ENCODE measurements around the gene TPK1.
"Not testable (repeated sequence)": the region's sequence is repeated elsewhere in the genome, so short reads cannot be mapped to it uniquely, and the experiment has no call there.

The TPK1 gene

GRCh38 chr7:144805627-144806239 is 30.1 kb downstream of the TPK1 start:
- Histone ChIP-seq H3K36me3 (ENCODE audit: control insufficient read depth in 1 of 2, insufficient read depth in 2 of 2, low read length in 2 of 2) (peaks cover 0 to 5% of the 10 kb centered on the region in 2 donors), H3K4me3 (ENCODE audit: low read depth in 1 of 2, low read length in 2 of 2) (no peak overlapping the region), H3K4me1 (ENCODE audit: control insufficient read depth in 1 of 2, insufficient read depth in 2 of 2, low read length in 2 of 2) (no peaks in the 10 kb centered on the region), H3K9ac (ENCODE audit: low read depth in 1 of 2, low read length in 2 of 2) (no peak overlapping the region), H3K27me3 (ENCODE audit: control insufficient read depth in 1 of 2, insufficient read depth in 2 of 2, low read length in 2 of 2) (no peaks in the 10 kb centered on the region), H3K9me3 (ENCODE audit: control insufficient read depth in 1 of 2, low read length in 2 of 2) (no peaks in the 10 kb centered on the region), H3K27ac (ENCODE audit: low read depth, low read length) (no peak overlapping the region)

DNA sequence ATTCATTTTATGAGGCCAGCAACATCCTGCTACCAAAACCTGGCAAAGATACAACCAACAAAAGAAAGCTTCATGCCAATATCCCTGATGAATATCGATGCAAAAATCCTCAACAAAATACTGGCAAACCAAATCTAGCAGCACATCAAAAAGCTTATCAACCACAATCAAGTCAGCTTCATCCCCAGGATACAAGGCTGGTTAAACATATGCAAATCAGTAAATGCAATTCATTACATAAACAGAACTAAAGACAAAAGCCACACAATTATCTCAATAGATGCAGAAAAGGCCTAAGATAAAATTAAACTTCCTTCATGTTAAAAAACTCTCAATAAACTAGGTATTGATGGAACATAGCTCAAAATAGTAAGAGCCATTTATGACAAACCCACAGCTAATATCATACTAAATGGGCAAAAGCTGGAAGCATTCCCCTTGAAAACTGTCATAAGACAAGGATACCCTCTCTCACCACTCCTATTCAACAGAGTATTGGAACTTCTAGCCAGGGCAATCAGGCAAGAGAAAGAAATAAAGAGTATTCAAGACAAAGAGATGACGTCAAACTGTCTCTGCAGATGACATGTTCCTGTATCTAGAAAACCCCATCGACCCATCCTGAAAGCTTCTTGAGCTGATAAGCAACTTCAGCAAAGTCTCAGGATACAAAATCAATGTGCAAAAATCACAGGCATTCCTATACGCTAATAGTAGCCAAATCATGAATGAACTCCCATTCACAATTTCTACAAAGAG is 35.0 kb downstream of the TPK1 start:
- not testable (repeated sequence) for H3K4me1 ChIP-seq (ENCODE audit: control insufficient read depth in 1 of 2, insufficient read depth in 2 of 2, low read length in 2 of 2); H3K4me3 ChIP-seq (ENCODE audit: low read depth in 1 of 2, low read length in 2 of 2); H3K9ac ChIP-seq (ENCODE audit: low read depth in 1 of 2, low read length in 2 of 2); H3K36me3 ChIP-seq (ENCODE audit: control insufficient read depth in 1 of 2, insufficient read depth in 2 of 2, low read length in 2 of 2); H3K27ac ChIP-seq (ENCODE audit: low read depth, low read length); H3K9me3 ChIP-seq (ENCODE audit: control insufficient read depth in 1 of 2, low read length in 2 of 2); H3K27me3 ChIP-seq (ENCODE audit: control insufficient read depth in 1 of 2, insufficient read depth in 2 of 2, low read length in 2 of 2)

DNA sequence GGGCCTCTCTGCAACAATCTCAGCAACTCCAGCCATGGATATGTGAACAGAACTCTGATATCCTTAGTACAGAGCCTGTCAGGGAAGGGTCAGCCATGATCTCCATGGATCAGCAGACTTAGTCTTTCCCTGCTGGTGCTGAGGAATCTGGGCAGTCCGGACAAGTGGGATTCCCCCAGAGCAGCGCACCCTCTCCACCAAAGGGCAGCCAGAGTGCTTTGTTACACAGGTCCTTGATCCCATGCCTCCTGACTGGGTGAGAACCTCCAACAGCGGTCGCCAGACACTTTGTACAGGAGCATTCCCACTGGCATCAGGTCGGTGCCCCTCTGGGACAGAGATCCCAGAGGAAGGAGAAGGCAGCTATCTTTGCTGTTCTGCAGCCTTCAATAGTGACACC is 38.9 kb downstream of the TPK1 start:
- Histone ChIP-seq H3K9ac (ENCODE audit: low read depth in 1 of 2, low read length in 2 of 2) (no peak overlapping the region), H3K27ac (ENCODE audit: low read depth, low read length) (no peak overlapping the region), H3K9me3 (ENCODE audit: control insufficient read depth in 1 of 2, low read length in 2 of 2) (no peaks in the 10 kb centered on the region), H3K27me3 (ENCODE audit: control insufficient read depth in 1 of 2, insufficient read depth in 2 of 2, low read length in 2 of 2) (no peaks in the 10 kb centered on the region), H3K36me3 (ENCODE audit: control insufficient read depth in 1 of 2, insufficient read depth in 2 of 2, low read length in 2 of 2) (no peaks in the 10 kb centered on the region), H3K4me3 (ENCODE audit: low read depth in 1 of 2, low read length in 2 of 2) (no peak overlapping the region), H3K4me1 (ENCODE audit: control insufficient read depth in 1 of 2, insufficient read depth in 2 of 2, low read length in 2 of 2) (no peaks in the 10 kb centered on the region)

GRCh38 chr7:144792050-144792449 is 43.8 kb downstream of the TPK1 start:
- no peaks in the 10 kb centered on the region for H3K27me3 ChIP-seq (ENCODE audit: control insufficient read depth in 1 of 2, insufficient read depth in 2 of 2, low read length in 2 of 2)
- no peak overlapping the region for H3K4me3 ChIP-seq (ENCODE audit: low read depth in 1 of 2, low read length in 2 of 2)
- no peaks in the 10 kb centered on the region for H3K36me3 ChIP-seq (ENCODE audit: control insufficient read depth in 1 of 2, insufficient read depth in 2 of 2, low read length in 2 of 2)
- H3K9ac ChIP-seq (ENCODE audit: low read depth in 1 of 2, low read length in 2 of 2) = no peak overlapping the region
- H3K27ac ChIP-seq (ENCODE audit: low read depth, low read length) = no peak overlapping the region
- H3K4me1 ChIP-seq (ENCODE audit: control insufficient read depth in 1 of 2, insufficient read depth in 2 of 2, low read length in 2 of 2) = no peaks in the 10 kb centered on the region
- no peaks in the 10 kb centered on the region for H3K9me3 ChIP-seq (ENCODE audit: control insufficient read depth in 1 of 2, low read length in 2 of 2)

DNA sequence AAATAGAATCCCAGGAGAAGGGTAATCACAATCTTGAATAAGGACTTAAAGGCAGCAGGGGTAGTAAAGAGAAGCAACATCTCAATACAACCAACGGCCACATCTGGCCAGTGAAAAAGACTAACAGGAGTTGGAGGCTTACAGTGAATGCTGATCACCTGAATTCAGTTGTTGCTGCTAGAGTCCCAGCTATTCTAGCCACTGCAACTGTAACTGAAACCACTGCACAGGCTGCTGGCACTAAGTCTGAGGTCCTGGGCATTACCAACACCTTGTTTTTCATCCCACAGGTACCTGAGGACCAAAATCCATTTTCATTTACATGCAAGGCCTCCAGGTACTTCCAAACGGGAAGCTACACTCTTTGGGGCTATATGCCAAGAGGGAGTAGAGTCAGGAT is 44.4 kb downstream of the TPK1 start:
- Histone ChIP-seq H3K36me3 (ENCODE audit: control insufficient read depth in 1 of 2, insufficient read depth in 2 of 2, low read length in 2 of 2) (no peaks in the 10 kb centered on the region), H3K4me3 (ENCODE audit: low read depth in 1 of 2, low read length in 2 of 2) (no peak overlapping the region)

DNA sequence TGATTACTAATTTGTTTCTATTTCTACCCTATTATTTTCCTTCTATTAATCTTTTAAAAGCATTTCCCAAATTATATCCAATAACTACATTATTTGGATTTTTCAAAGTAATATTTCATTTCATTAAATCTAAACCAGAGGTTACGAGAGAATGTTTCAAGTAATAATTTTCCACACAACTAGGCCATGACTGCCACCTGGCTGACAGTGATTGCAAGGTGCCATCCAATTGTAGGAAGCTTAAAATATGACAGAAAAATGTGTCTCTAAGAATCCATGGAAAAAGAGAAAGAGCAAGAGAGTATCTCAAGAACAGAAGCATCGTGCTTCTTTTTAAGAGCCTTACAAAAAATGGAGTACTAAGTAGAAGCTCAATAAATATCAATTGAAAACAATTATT is 48.7 kb downstream of the TPK1 start:
- Histone ChIP-seq H3K27me3 (ENCODE audit: control insufficient read depth in 1 of 2, insufficient read depth in 2 of 2, low read length in 2 of 2) (no peaks in the 10 kb centered on the region), H3K4me3 (ENCODE audit: low read depth in 1 of 2, low read length in 2 of 2) (no peak overlapping the region), H3K4me1 (ENCODE audit: control insufficient read depth in 1 of 2, insufficient read depth in 2 of 2, low read length in 2 of 2) (no peaks in the 10 kb centered on the region), H3K9ac (ENCODE audit: low read depth in 1 of 2, low read length in 2 of 2) (no peak overlapping the region), H3K36me3 (ENCODE audit: control insufficient read depth in 1 of 2, insufficient read depth in 2 of 2, low read length in 2 of 2) (no peaks in the 10 kb centered on the region), H3K27ac (ENCODE audit: low read depth, low read length) (no peak overlapping the region), H3K9me3 (ENCODE audit: control insufficient read depth in 1 of 2, low read length in 2 of 2) (no peaks in the 10 kb centered on the region)

More for the DNA sequence above, 44.4 kb downstream of the TPK1 start:
- Histone ChIP-seq H3K27me3 (ENCODE audit: control insufficient read depth in 1 of 2, insufficient read depth in 2 of 2, low read length in 2 of 2) (no peaks in the 10 kb centered on the region), H3K9me3 (ENCODE audit: control insufficient read depth in 1 of 2, low read length in 2 of 2) (no peaks in the 10 kb centered on the region), H3K27ac (ENCODE audit: low read depth, low read length) (no peak overlapping the region), H3K9ac (ENCODE audit: low read depth in 1 of 2, low read length in 2 of 2) (no peak overlapping the region), H3K4me1 (ENCODE audit: control insufficient read depth in 1 of 2, insufficient read depth in 2 of 2, low read length in 2 of 2) (no peaks in the 10 kb centered on the region)

DNA sequence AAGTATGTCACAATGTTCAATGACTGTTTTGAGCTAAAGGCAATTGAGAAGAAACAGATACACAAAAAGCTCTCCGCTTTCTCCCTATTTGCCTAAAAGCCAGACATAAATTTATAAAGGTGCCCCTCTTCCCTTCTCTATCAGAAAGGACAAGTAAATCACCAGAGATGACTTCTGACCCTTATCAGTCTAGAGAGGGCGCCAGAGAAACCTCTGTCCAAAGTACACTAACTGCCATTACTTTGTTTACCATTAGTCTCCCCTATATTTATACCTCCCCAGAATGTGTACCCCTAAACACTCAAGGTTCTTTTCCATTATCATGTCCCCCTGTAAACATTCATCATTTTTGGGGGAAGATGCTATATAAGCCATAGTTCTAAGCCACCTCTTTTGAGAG is 49.3 kb downstream of the TPK1 start:
- no peak overlapping the region for H3K4me3 ChIP-seq (ENCODE audit: low read depth in 1 of 2, low read length in 2 of 2)
- H3K27ac ChIP-seq (ENCODE audit: low read depth, low read length) = no peak overlapping the region
- H3K4me1 ChIP-seq (ENCODE audit: control insufficient read depth in 1 of 2, insufficient read depth in 2 of 2, low read length in 2 of 2) = no peaks in the 10 kb centered on the region
- no peaks in the 10 kb centered on the region for H3K36me3 ChIP-seq (ENCODE audit: control insufficient read depth in 1 of 2, insufficient read depth in 2 of 2, low read length in 2 of 2)
- no peaks in the 10 kb centered on the region for H3K9me3 ChIP-seq (ENCODE audit: control insufficient read depth in 1 of 2, low read length in 2 of 2)
- H3K27me3 ChIP-seq (ENCODE audit: control insufficient read depth in 1 of 2, insufficient read depth in 2 of 2, low read length in 2 of 2) = no peaks in the 10 kb centered on the region
- no peak overlapping the region for H3K9ac ChIP-seq (ENCODE audit: low read depth in 1 of 2, low read length in 2 of 2)

DNA sequence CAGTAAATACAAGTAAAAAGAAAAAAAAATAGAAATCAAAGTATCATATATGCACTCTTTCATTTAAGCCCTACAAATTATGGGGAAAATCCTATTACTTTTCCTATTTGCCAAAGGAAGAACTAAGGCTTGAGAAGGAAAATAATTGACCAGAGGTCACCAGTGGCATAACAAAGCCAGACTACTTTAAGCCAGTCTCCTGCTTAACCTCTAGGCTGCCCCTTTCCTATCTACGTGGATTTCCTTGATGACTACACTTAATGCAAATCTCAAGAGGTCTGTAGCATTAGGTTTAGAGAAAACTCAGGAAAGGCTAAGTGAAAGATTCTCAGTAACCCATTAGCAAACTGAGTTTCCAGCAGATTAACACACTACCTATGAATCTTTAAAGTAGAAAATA is 49.8 kb downstream of the TPK1 start:
- Histone ChIP-seq H3K9ac (ENCODE audit: low read depth in 1 of 2, low read length in 2 of 2) (no peak overlapping the region), H3K27me3 (ENCODE audit: control insufficient read depth in 1 of 2, insufficient read depth in 2 of 2, low read length in 2 of 2) (no peaks in the 10 kb centered on the region), H3K4me3 (ENCODE audit: low read depth in 1 of 2, low read length in 2 of 2) (no peak overlapping the region), H3K4me1 (ENCODE audit: control insufficient read depth in 1 of 2, insufficient read depth in 2 of 2, low read length in 2 of 2) (no peaks in the 10 kb centered on the region), H3K36me3 (ENCODE audit: control insufficient read depth in 1 of 2, insufficient read depth in 2 of 2, low read length in 2 of 2) (no peaks in the 10 kb centered on the region), H3K9me3 (ENCODE audit: control insufficient read depth in 1 of 2, low read length in 2 of 2) (no peaks in the 10 kb centered on the region), H3K27ac (ENCODE audit: low read depth, low read length) (no peak overlapping the region)

GRCh38 chr7:144785521-144785920 is 50.3 kb downstream of the TPK1 start:
- Histone ChIP-seq H3K4me1 (ENCODE audit: control insufficient read depth in 1 of 2, insufficient read depth in 2 of 2, low read length in 2 of 2) (no peaks in the 10 kb centered on the region), H3K36me3 (ENCODE audit: control insufficient read depth in 1 of 2, insufficient read depth in 2 of 2, low read length in 2 of 2) (no peaks in the 10 kb centered on the region), H3K27ac (ENCODE audit: low read depth, low read length) (no peak overlapping the region), H3K9me3 (ENCODE audit: control insufficient read depth in 1 of 2, low read length in 2 of 2) (no peaks in the 10 kb centered on the region), H3K27me3 (ENCODE audit: control insufficient read depth in 1 of 2, insufficient read depth in 2 of 2, low read length in 2 of 2) (no peaks in the 10 kb centered on the region), H3K9ac (ENCODE audit: low read depth in 1 of 2, low read length in 2 of 2) (no peak overlapping the region), H3K4me3 (ENCODE audit: low read depth in 1 of 2, low read length in 2 of 2) (no peak overlapping the region)

DNA sequence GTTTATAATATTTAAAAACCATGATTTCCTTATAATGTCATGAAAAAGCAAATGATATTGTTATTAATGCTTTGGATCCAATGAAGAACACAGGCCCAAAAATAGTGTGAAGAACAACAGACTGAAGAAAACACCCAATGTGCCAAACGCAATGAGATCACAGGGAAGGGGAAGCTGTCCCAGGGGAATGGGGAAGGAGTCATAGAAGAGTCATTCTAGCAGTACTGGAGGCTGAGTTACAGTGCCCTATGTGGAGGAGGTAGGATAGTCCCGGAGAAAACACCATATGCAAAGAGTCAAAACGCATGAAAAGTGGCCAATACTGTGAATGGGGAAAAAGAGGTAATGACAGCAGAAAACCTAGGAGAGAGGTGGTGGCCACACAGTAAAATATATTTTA is 50.9 kb downstream of the TPK1 start:
- no peak overlapping the region for H3K9ac ChIP-seq (ENCODE audit: low read depth in 1 of 2, low read length in 2 of 2)
- H3K4me3 ChIP-seq (ENCODE audit: low read depth in 1 of 2, low read length in 2 of 2) = no peak overlapping the region
- no peaks in the 10 kb centered on the region for H3K4me1 ChIP-seq (ENCODE audit: control insufficient read depth in 1 of 2, insufficient read depth in 2 of 2, low read length in 2 of 2)
- no peaks in the 10 kb centered on the region for H3K36me3 ChIP-seq (ENCODE audit: control insufficient read depth in 1 of 2, insufficient read depth in 2 of 2, low read length in 2 of 2)
- no peak overlapping the region for H3K27ac ChIP-seq (ENCODE audit: low read depth, low read length)
- no peaks in the 10 kb centered on the region for H3K27me3 ChIP-seq (ENCODE audit: control insufficient read depth in 1 of 2, insufficient read depth in 2 of 2, low read length in 2 of 2)
- no peaks in the 10 kb centered on the region for H3K9me3 ChIP-seq (ENCODE audit: control insufficient read depth in 1 of 2, low read length in 2 of 2)

Data from duodenal mucosa (tissue), 2 donors.